DND-41 (cell line): Measurements from ENCODE around the gene IL2.

Source experiments
- ATAC-seq: fragments of 200-7000 bp; cut with Tn5 transposase; 3 replicates; pipeline ENCODE4 v1.9.1; 2021; ENCODE audit warnings: low read depth; ENCODE audit not compliant: insufficient read depth
- DNase-seq: peaks from one replicate; pipeline ENCODE4 v3.0.0-alpha.2; 2020
- H2AFZ ChIP-seq: 2 replicates; pipeline ENCODE4 v1.6.0; 2012; ENCODE audit warnings: low read depth, low read length
- H3K27ac ChIP-seq: 2 replicates; pipeline ENCODE4 v1.5.1; 2012; ENCODE audit warnings: low read length, inconsistent platforms
- H3K27me3 ChIP-seq: fragments of 200-600 bp; sonication (generic); 2 replicates; pipeline ENCODE4 v1.6.0; 2012; ENCODE audit warnings: low read length, mild to moderate bottlenecking, inconsistent platforms; ENCODE audit not compliant: insufficient read depth, poor library complexity
- H3K36me3 ChIP-seq: 2 replicates; pipeline ENCODE4 v1.5.1; 2012; ENCODE audit warnings: low read length, inconsistent platforms; ENCODE audit not compliant: insufficient read depth
- H3K4me1 ChIP-seq: 2 replicates; pipeline ENCODE4 v1.5.1; 2012; ENCODE audit warnings: mild to moderate bottlenecking, low read length; ENCODE audit not compliant: insufficient read depth
- H3K4me2 ChIP-seq: 2 replicates; pipeline ENCODE4 v1.6.0; 2012; ENCODE audit warnings: mild to moderate bottlenecking, moderate library complexity, low read length, inconsistent platforms; ENCODE audit not compliant: insufficient read depth
- H3K4me3 ChIP-seq, 2 experiments: fragments of 200-600 bp in 1 of 2; shearing (Covaris generic) in 1 of 2; 2 replicates each; pipeline ENCODE4 v1.5.1; 2012 to 2016; ENCODE audit warnings: inconsistent platforms in 2 of 2, low read length in 2 of 2, mild to moderate bottlenecking in 2 of 2, low read depth in 1 of 2, moderate library complexity in 1 of 2
- H3K79me2 ChIP-seq: 2 replicates; pipeline ENCODE4 v1.6.0; 2012; ENCODE audit warnings: low read length, inconsistent platforms; ENCODE audit not compliant: insufficient read depth
- H3K9ac ChIP-seq: 2 replicates; pipeline ENCODE4 v1.6.0; 2012; ENCODE audit warnings: low read depth, mild to moderate bottlenecking, inconsistent platforms, low read length, moderate library complexity
- H3K9me3 ChIP-seq: 2 replicates; pipeline ENCODE4 v1.5.1; 2012; ENCODE audit warnings: low read length, moderate library complexity, mild to moderate bottlenecking, inconsistent platforms; ENCODE audit not compliant: insufficient read depth, severe bottlenecking
- H4K20me1 ChIP-seq: 2 replicates; pipeline ENCODE4 v1.6.0; 2012; ENCODE audit warnings: low read length; ENCODE audit not compliant: insufficient read depth
- EZH2 ChIP-seq: IDR thresholded peaks from 3 replicates; pipeline ENCODE4 v1.6.1; 2012; ENCODE audit warnings: borderline replicate concordance, low read depth, mild to moderate bottlenecking, moderate library complexity, low read length, inconsistent platforms; ENCODE audit not compliant: severe bottlenecking
- TF ChIP-seq, protein P1 (sequence below): IDR thresholded peaks from 2 replicates; pipeline ENCODE4 v1.5.1; 2012; ENCODE audit warnings: borderline replicate concordance, low read length, moderate library complexity, mild to moderate bottlenecking; ENCODE audit not compliant: poor library complexity, severe bottlenecking; ENCODE audit errors: extremely low read depth

IL2 gene

DNA sequence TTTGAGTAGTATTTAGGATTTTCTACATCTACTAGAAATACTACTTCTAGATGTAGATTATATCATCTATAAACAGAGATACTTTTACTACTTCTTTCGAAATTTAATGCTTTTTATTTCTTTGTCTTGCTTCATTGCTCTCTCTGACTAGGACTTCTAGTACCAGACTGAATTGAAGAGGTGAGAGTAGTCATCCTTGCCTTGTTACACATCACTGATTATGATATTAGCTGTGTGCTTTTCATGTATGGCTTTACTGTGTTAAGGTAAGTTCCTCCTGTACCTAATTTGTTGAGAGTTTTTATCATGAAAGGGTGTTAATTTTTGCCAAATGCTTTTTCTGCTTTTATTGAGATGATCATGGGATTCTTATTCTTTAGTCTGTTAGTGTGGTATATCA, 19.6 kb upstream of the IL2 start:
- Histone ChIP-seq H3K4me1 (no peaks in the 10 kb centered on the region), H3K36me3 (no peaks in the 10 kb centered on the region), H3K4me2 (no peak overlapping the region), H3K4me3 (no peak overlapping the region), H2AFZ (no peak overlapping the region), H3K27ac (no peak overlapping the region), H3K79me2 (no peaks in the 10 kb centered on the region), H3K9me3 (no peaks in the 10 kb centered on the region), H3K9ac (no peak overlapping the region), H4K20me1 (no peaks in the 10 kb centered on the region), H3K27me3 (no peaks in the 10 kb centered on the region)
- no peak for TF ChIP-seq EZH2
- no peak for ATAC-seq
- no peak for DNase-seq

DNA sequence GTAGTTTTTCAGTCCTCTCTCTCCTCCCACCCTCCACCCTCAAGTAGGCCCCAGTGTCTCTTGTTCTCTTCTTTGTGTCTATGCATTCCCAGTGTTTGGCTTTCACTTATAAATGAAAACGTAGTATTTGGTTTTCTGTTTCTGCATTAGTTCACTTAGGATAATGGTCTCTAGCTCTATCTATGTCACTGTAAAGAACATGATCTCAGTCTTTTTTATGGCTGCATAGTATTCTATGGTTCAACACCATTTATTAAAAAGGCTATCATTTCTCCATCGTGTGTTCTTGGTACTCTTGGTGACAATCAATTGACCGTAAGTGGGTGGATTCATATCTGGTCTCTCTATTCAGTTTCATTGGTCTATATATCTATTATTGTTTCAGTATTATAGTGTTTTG, 18.7 kb upstream of the IL2 start:
- Histone ChIP-seq H3K4me3 (no peak overlapping the region), H3K9me3 (no peaks in the 10 kb centered on the region), H2AFZ (no peak overlapping the region), H3K4me2 (no peak overlapping the region), H4K20me1 (no peaks in the 10 kb centered on the region), H3K36me3 (no peaks in the 10 kb centered on the region), H3K9ac (no peak overlapping the region), H3K79me2 (no peaks in the 10 kb centered on the region), H3K27me3 (no peaks in the 10 kb centered on the region), H3K4me1 (no peaks in the 10 kb centered on the region), H3K27ac (no peak overlapping the region)
- no peak for ATAC-seq
- no peak for DNase-seq
- no peak for TF ChIP-seq EZH2
- TF ChIP-seq, protein P1, sequence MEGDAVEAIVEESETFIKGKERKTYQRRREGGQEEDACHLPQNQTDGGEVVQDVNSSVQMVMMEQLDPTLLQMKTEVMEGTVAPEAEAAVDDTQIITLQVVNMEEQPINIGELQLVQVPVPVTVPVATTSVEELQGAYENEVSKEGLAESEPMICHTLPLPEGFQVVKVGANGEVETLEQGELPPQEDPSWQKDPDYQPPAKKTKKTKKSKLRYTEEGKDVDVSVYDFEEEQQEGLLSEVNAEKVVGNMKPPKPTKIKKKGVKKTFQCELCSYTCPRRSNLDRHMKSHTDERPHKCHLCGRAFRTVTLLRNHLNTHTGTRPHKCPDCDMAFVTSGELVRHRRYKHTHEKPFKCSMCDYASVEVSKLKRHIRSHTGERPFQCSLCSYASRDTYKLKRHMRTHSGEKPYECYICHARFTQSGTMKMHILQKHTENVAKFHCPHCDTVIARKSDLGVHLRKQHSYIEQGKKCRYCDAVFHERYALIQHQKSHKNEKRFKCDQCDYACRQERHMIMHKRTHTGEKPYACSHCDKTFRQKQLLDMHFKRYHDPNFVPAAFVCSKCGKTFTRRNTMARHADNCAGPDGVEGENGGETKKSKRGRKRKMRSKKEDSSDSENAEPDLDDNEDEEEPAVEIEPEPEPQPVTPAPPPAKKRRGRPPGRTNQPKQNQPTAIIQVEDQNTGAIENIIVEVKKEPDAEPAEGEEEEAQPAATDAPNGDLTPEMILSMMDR, result no peak

DNA sequence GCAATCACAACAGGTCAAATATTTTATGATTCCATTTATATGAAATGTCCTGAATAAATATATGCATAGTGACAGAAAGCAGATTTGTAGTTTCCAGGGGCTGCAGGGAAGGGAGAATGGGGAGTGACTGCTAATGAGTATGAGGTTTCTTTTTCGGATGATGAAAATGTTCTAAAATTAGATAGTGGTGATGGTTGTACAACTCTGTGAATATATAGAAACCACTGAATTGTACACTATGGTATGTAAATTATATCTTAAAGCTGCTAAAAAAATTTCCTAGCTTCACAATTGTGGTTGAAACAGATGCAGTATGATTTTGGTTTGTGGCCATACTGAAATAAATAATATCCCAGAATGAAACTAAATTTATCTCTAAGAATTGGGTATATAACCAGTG, 12.9 kb upstream of the IL2 start:
- no peaks in the 10 kb centered on the region for H3K36me3 ChIP-seq
- H3K27me3 ChIP-seq, result no peaks in the 10 kb centered on the region
- no peaks in the 10 kb centered on the region for H3K79me2 ChIP-seq
- H3K27ac ChIP-seq, result no peak overlapping the region
- H3K9me3 ChIP-seq, result no peaks in the 10 kb centered on the region
- H3K4me3 ChIP-seq, result no peak overlapping the region
- no peak for ATAC-seq
- no peak overlapping the region for H3K9ac ChIP-seq
- no peak for DNase-seq
- H2AFZ ChIP-seq, result no peak overlapping the region
- H3K4me2 ChIP-seq, result no peak overlapping the region
- H3K4me1 ChIP-seq, result no peaks in the 10 kb centered on the region
- TF ChIP-seq, protein P1, result no peak
- TF ChIP-seq EZH2, result no peak
- no peaks in the 10 kb centered on the region for H4K20me1 ChIP-seq

DNA sequence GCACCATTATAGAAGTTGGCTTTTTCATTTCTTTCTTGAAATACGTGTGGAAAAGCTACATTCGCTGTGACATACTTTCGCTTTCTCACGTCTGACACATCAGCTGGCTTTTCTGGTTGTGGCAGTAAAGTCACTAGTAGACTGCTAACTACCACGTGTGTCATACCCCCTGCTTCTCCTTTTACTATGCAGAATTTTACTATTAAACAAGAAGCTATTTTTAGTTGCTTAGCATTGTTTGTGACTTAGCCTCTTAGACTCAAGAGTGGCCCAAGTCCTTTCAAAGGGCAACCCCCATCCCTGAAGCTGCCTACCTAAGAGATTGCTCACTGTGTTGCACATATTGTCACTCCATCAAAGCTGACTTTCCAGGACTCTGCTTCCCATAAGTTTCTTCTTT, 2.1 kb upstream of the IL2 start:
- Histone ChIP-seq H3K4me2 (peak overlapping the region; percentile 49; the same call in 1 of the 2 replicates), H4K20me1 (no peaks in the 10 kb centered on the region), H2AFZ (0 out of 2 replicates have a peak overlapping the region, but pooled peaks have one; percentile 14), H3K79me2 (no peaks in the 10 kb centered on the region), H3K27me3 (peaks cover 11% of the 10 kb centered on the region), H3K9me3 (no peaks in the 10 kb centered on the region), H3K27ac (no peak overlapping the region), H3K36me3 (no peaks in the 10 kb centered on the region), H3K9ac (no peak overlapping the region), H3K4me3 (peak overlapping the region in 1 of 2 experiments; percentile 12; a peak in 1 of 4 replicates), H3K4me1 (no peaks in the 10 kb centered on the region; the same call in 1 of the 2 replicates)
- TF ChIP-seq EZH2, result no peak
- TF ChIP-seq, protein P1, result no peak
- ATAC-seq, result peak; percentile 84
- DNase-seq, result peak; percentile 8
